NCI-H2107 (cell line): ENCODE measurements around the gene SPTSSB.

Experiments used
- DNase-seq: peaks from one replicate; lab custom pipeline; 2025; lab: John Stamatoyannopoulos, UW

The SPTSSB gene, protein sequence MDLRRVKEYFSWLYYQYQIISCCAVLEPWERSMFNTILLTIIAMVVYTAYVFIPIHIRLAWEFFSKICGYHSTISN

DNA sequence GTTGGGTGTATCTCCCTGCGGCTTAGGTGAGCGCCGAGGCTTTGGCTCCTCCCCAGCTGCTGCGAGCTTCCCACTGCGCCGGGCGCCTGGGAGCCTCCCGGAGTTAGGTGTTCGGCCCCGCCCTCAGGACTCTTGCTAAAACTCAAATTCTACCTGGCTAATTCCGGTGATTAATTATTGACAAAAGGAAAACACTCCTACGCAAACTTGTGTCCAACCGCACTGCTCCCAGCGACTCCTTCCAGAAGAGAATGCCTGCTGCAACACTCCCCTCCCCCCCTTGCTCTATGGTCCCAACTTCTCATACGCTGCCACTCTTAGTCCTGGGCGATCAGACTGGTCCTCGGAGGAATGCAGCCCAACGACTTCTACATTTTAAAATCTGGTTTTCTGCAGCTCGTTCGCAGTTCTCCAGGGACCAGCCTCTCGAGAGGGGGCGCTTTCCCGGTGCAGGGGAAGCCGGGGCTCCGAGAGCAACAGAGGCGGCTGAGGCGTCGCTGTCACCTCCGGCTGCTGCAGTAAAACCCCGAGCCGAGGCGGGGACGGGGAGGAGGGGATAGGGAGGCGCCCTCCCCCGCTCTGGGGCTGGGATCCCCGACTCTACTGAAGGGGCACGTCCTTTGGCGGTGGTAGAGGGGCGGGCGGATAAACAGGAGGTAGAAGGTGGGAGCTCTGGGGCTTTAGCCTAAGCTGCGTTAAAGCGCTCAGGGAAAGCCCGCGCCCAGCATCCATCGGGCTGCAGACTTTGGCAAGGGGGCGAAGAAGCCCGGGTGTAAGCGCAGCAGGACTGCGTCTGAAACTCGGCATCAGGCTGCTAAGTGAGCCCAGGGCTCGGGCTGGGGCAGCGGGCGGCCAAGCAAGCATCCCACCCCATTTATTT, at the start of gene SPTSSB:
Gene SPTSSB (minus strand): TSS at position 77 of the 880 bp plus-strand sequence. CDS start 25,194 bp downstream, outside the sequence.
- peak; percentile 66 for DNase-seq

DNA sequence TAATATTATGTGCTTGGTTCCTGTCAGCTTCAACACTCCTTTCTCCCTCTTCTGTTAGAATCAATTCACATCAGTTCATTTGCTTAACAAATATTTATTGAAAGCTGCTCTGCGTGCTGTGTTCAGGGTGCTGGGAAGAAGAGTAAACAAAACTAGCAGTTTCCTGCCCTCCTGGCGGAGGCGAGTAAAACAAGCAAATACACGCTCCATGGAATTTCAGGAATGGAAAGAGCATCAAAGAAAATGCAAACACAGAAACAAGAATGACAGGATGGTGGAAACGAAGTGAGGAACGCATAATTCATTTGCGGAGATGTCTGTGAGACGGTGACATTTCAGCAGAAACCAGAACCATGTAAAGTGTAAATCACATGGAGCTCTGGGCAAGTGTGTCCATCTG, 49.4 kb upstream of the SPTSSB start:
- DNase-seq, result no peak

DNA sequence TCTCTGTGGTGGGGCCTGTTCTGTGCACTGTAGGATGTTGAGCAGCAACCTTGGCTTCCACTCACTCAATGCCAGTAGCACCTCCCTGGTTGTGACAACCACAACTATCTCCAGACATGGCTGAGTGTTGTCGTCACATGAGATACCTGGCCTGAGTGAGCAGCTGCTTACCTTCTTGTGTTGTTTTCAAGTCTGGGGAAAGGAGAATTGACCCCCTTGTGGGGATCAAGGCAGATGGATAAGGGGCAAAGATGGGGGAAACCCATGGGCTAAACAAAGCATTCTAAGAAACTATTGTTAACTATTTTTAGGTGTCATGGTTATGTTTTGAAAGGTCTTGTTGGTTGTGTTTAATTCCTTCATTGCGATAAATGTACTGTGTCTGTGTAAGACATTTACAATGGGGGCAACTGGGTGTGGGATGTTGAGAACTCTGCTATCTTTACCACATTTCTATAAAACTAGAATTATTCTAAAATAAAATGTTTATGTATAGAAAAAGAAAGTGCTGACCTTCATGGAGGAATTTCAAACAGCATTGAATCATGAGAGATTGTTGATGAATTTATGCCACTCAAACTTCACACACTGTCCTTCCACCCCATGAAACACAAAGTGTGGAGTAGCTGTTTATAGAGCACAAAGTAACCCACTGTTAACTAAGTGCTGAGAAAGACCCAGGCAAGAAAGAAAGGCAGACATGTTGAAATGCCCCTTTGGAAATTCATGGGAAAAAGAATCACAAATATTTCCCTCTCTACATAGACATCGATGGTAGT, 48.4 kb upstream of the SPTSSB start:
- DNase-seq, result no peak

DNA sequence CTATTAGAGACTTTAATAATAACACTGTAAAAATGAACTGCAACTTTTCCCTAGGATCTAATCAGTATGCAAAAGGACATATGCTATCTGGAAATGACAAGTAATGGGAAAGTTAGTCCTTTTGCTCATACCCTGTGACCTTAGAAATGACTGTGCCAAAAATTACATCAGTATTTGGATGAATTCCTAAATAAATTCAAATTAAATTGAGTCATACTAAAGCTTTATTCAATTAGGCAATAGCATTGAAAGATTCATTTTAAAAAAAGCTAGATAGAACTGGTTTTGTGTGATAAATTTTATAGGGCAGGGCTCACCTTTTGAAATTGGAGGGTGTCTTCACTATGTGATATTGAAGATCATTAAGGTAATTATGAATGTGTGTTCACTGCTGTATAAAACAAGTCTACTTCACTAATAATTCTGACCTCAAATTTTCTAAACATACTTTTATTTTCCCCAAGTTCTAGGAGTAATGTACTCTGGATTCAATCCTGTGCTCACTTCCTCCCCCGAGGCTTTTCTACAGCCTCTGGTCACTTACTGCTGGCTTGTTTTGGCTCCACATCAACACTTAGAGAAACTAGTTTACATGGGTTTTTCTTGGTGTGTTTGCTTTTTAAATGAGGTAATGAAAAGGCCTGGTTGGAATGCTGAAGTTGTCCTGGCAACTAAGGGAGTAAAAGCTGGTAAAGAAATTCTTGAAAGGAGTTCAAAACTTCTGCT, 44.4 kb upstream of the SPTSSB start:
- no peak for DNase-seq

DNA sequence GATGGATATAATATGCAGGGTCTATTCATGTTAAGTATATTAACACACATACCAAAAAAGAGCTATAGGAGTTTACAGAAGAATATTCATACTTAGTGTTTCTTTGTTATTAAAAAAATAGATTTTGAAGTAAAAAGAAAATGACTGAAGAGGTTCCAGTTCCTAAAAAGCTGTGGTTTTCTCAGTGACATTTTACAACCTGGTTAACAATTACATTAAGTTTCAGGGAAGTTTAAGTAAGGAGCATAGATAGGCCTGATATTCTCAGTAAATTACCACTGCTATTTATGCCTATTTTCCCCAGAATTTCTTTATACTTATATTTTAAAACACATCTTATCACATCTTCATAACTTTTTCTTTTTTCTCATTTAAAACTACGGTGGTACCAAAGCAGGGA, 43.6 kb upstream of the SPTSSB start:
- no peak for DNase-seq

DNA sequence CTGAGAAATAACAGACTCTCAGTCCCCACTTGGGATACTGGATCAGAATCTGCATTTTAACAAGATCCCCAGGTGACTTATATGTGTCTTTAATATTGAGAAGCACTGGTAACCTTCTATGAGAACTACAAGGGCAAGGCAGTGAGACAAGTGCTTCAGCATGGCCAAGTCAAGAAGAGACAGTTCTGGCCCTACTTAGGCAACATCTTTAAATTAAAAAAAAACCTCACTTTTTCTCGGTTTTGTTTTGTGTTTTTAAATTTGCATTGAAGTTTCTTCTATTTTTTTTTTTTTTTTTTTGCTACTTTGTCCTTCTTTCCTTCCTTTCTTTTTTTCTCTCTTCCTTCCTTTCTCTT, 42.5 kb upstream of the SPTSSB start:
- no peak for DNase-seq

DNA sequence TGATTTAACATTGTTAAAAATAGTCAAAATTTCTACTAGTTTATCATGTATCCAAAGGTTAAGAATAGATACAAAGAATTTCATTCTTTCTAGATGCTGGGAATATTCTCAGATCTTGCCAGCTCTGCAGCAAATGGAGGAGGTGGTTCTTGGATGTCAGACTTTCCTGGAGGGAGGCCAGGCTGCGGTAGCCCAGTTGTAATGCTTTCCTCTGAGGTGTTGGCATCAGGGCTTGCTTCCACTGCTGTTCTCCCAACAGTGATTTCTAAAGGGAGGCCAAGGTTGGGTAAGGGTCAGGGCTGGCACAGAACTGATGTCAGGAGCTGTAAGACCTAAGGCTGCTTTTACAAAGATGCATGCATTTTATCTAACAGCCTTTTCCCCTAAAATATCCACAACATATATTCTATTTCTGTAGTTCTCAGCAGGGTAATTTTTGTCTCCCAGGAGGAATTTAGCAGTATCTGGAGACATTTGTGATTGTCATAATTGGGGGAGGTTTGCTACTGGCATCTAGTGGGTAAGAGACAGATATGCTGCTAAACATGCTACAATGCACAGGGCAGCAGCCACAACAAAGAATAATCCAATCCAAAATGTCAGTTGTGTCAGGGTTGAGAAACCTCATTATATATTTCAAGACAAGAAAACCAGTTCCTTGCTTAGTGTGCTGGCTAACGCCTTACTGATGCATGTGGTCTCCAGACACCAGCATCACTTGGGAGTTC, 42.0 kb upstream of the SPTSSB start:
- no peak for DNase-seq

DNA sequence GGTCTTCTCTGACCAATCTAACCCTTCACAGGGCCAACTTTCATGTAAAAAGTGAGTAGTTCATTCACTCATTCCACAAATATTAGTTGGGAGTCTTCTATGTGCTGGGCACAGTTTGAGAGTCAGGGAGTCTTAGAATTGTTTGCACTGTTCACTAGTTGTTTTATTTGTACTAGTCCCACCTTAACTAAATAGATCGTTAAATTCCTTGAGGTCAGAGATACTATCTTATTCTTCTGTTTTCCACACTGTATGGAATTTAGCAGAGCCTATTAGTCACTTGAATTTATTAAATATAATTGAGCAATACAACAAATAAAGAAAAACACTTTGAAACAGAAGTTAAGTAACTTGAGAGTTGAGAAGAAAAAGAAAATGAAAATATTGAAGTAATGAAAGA, 40.8 kb upstream of the SPTSSB start:
- DNase-seq, result no peak

DNA sequence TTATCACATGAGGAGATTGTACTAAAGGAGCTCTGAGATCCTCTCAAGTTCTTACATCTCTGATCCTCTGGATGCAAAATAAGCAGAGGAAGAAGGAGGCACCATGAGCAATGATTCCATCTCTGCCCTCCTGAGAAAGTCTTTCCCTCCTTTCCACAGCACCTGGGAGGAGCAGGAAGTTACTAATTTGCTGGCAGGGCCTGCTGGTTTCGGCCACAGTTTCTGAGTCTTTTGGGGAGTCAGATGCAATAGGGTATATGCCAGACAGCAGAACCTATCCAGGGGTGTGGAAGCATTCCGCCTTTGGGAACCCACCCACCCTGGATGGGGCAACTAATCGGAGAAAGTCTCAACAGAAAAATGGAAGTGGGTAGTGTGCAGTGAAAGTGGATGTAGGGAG, 38.5 kb upstream of the SPTSSB start:
- no peak for DNase-seq

DNA sequence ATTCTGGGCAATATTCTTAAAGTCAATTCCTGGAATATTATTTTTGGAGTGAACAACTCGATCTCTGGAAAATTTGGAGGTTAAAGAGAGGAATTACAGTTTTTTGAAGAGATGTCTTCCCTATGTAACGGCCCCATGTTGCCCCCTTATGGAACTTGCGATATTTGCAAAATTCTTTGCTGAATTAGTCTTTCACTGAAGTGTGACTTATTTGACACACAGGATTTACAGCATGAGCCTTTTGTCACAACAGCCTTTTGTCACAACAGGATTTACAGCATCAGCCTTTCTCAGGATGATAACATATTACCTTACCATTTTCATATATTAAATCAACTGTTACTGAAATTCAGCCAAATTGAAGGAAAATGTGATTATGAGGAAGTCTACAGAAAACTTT, 37.8 kb upstream of the SPTSSB start:
- no peak for DNase-seq

DNA sequence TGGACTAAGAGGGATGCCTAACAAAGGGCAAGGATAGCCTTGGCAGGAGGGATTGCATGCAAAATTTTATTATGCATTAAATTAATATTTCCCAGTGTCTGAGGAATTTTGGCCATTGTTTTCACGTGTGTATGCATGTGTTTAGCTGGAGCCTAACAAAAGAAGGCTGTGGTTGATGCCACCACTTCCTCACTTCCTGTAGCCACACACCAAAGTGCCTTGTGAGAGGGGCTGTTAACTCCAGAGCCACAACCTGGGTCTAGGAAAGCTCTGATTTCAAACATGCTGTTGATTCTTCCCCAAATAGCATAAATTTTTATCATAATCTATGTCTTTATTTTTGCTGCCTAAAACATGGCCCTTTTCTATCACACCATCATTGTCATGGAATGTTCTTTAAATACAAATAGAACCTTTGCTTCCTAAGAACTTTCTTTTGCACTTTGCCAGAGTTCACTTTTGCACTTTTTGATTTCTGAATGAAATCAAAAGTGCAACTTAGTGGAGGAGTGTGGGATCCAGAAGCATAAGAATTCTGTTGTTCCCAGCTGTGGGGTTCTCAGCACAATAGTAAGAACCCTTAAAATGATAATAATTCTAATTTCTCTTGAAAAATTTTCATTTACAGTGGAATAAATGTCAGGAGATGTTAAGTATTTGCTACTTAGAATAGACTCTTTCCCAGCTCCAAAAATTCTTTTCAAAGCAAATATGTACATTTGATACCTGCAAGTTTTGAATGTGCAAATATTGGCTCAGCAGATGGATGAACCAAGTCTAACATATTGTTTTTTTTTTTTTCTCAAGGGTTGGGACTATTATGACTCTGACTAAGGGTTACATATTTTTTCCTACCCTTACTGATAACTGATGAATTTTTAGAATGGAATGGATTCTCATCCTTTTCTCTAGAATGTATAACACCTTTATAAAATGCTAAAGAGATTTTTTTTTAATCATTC, 35.6 kb upstream of the SPTSSB start:
- DNase-seq, result no peak

DNA sequence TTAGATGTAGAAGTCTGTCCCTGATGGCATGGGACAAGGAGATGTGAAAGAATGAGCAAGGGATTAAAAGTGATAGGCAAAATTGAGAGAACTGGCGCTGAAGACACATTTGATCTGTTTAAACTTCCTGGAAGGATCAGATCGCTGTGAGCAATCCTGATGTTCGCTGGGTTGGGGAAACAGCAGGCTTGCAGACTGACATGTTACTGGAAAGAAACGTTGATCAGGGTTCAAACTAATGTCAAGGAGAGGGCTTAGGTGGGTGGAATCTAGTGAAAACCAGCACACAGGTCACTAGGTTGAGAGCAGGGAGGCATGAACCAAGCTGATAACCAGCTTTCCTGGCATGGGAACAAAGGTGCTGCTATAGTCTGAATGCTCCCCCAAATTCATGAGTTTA, 34.5 kb upstream of the SPTSSB start:
- no peak for DNase-seq

DNA sequence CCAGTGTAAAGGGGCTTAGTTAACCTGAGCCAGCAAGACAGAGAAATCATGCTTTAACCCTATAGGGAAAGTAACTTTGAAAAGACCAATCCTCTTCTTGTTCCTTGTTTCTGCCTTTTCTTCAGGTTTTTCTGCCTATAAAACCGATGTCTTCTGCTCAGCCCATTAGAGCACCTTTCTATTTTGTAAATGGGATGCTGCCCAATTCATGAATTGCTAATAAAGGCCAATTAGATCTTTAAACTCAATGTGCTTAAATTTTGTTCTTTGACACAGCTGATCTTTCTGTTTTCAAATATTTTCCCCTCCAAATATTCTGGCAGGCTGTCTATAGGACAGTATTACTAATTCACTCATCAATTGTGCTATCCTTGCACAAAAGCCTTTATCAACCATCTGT, 33.8 kb upstream of the SPTSSB start:
- DNase-seq, result no peak

DNA sequence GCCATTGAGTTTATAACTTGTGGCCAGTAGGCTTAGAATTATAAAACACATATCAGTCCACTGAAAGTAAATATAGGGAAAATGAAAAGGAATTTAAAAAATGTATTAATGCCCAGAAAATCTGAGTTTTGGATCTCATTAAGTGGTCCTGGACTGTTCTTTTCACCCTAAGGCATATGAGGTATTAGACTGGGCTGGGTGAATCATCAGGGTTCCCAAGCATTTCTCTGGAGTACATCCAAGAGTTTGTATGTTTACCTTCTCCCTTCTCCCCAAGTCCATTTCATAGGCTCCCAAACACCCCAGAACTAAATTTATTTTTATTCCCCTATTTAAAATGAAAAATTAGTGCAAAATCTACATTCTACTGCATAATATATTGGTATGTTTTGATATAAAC, 31.9 kb upstream of the SPTSSB start:
- DNase-seq, result no peak

DNA sequence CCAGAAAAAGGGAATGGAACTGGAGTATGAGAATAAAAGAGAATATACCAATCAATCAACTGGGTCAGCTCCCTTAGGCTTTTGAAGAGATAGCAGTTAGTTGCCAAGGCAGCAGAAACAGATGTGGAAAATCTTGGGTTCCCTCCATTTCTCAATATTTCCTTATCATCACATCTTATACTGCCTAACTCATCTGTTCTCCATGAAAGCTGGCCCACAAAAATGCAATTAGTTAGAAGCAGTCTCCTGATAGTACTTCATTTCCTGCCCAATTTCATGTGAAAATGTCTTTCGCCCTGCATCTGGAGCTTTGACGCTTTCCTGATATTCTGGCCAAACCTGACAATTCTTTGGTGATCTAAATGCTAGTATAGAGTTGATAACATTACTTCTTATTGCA, 30.1 kb upstream of the SPTSSB start:
- DNase-seq, result no peak

DNA sequence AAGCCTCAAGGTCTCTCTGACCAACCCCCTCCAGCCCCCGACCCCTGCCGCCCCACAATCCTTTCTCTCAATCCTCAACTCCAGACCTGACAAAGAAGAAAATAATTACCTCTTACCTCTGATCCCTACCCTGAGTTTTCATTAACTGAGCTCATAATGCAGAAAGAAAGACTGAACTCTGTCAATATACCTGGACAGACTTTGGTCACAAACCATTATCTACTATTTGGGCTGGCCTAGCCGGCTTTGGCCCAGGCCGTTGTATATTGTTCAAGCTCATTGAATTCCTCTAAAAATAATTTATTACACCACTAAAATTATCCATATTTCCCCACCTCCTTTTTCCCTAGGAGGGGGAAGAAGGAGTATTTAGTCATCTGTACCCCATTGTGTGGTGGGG, 29.3 kb upstream of the SPTSSB start:
- no peak for DNase-seq

DNA sequence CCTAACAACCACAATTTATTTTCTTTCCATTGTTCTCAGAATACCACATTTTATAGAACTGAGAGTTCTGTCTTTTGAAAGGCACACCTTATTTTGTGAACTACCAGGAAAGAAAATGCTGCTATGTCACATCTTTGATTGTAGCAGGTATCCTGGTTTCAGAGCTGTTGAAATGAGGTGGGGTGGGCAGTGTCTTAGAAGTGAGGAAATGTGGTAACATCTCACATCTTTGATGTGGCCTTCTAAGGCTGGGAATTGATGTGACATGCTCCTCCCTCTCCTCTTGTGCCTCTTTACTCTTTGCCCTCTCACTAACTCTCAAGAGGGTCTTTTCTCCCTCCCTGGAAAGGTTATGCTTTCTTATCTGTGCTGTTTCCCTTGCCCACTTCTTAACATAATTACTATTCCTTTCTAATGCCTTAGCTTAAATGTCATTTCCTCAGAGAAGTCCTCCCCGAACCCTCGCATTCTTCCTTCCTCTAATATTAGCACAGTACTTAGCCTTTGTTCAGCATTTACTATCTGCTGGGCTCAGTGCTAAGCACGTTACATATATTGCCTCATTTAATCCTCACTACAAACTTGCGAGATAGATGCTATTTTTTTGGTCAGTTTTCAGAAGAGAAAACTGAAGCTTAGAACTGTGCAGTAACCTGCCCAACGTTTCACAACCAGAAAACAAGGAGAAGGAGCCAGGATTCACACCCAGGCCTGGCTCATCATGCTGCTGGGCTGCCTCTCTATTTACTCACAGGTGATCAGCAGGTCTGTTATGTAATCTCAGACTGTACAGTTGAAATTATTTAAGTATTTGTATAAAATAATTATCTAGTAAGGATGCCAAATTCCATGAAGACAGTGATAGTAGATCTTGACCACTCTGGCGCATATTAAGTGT, 24.0 kb upstream of the SPTSSB start:
- no peak for DNase-seq

DNA sequence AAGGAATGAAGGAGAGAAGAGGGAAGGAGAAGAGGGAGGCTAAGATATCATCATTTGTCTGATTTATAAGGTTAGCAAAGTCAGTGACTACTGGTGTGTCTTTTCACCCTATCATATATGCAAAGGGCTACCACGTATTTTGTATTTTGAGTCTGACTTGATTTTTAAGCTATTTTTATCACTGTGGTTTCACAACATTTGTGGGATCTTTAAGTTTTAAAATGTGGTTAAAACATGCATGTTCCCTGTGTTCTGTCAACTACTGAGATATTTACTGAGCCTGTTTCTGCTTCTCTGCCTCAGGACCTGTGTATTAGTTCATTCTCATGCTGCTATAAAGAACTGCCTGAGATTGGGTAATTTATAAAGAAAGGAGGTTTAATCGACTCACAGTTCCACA, 22.5 kb upstream of the SPTSSB start:
- DNase-seq, result no peak

DNA sequence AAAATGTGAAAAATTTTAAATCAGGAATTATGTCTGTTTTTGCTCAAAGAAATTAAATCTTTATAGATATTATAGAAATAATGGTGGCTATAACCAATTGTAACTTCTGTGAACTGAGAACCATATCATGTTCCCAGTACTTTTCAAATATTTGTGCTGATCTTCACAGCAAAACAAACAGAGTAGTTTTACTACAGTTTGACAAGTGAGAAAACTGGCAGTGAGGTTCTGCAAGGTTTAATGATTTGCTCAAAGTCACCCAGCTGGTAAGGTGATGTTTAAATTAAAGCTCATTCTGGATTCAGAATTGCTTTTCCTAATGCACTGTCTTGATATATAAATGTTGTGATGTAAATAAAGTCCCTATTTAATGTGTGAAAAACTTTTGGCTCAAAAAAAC, 22.0 kb upstream of the SPTSSB start:
- DNase-seq, result no peak

DNA sequence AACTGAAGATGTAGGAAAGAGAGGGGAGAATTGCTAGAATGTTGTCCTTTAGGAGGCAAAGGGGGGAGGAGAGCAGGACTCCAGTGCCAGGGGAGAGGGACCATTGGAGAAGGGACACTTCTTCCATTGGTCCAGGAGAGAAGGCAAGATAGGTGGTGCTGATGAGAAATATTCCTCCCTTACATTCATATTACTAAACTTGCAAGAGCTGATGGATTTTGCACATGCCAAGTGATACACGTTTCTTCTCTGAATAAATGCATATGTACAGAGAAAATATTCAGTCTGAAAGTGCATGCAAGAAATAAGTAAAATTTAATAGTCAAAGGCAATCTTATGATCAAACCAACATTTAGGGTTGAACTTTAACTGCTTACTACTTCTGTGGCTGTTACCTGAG, 21.5 kb upstream of the SPTSSB start:
- no peak for DNase-seq
